ENCODE data around the gene CDK1.

- no peak for TF ChIP-seq CTCF (IDR thresholded peaks at IDR 0.05; ENCODE audit: low read length)
- no peak for TF ChIP-seq EZH2 (IDR thresholded peaks at IDR 0.05; ENCODE audit: borderline replicate concordance, low read length)
Measured at GRCh38 chr10:60823324-60823723, 45.0 kb downstream of the CDK1 start.
